ENCODE measurements around the gene INHBC.

DNA sequence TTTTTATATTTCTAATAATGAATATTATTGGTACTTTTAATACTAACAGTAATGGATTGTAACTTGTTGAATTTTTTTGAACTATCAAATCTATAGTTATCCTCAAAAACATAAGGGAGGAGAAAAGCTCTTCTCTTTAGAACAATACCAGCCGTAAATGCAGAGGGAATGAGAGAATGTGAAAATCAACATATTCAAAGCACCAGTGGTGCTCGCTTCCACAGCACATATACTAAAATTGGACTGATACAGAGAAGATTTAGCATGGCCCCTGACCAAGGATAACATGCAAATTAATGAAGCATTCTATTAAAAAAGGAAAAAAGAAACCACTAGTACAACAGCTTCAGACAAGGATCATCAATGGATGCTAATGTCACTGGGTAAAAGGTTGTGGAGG lies 19.5 kb upstream of the INHBC start:
- TF ChIP-seq, protein P1, sequence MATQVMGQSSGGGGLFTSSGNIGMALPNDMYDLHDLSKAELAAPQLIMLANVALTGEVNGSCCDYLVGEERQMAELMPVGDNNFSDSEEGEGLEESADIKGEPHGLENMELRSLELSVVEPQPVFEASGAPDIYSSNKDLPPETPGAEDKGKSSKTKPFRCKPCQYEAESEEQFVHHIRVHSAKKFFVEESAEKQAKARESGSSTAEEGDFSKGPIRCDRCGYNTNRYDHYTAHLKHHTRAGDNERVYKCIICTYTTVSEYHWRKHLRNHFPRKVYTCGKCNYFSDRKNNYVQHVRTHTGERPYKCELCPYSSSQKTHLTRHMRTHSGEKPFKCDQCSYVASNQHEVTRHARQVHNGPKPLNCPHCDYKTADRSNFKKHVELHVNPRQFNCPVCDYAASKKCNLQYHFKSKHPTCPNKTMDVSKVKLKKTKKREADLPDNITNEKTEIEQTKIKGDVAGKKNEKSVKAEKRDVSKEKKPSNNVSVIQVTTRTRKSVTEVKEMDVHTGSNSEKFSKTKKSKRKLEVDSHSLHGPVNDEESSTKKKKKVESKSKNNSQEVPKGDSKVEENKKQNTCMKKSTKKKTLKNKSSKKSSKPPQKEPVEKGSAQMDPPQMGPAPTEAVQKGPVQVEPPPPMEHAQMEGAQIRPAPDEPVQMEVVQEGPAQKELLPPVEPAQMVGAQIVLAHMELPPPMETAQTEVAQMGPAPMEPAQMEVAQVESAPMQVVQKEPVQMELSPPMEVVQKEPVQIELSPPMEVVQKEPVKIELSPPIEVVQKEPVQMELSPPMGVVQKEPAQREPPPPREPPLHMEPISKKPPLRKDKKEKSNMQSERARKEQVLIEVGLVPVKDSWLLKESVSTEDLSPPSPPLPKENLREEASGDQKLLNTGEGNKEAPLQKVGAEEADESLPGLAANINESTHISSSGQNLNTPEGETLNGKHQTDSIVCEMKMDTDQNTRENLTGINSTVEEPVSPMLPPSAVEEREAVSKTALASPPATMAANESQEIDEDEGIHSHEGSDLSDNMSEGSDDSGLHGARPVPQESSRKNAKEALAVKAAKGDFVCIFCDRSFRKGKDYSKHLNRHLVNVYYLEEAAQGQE (IDR thresholded peaks at IDR 0.05; ENCODE audit: low read depth) = no peak
- TF ChIP-seq SRF (IDR thresholded peaks at IDR 0.05; ENCODE audit: low read depth) = no peak
- no peak for TF ChIP-seq POLR2A (IDR thresholded peaks at IDR 0.05; ENCODE audit: borderline replicate concordance, extremely low read depth, insufficient read depth, insufficient read length)
- no peak for TF ChIP-seq ZNF274 (IDR thresholded peaks at IDR 0.05; ENCODE audit: low read depth, low read length)
- TF ChIP-seq, protein P2, sequence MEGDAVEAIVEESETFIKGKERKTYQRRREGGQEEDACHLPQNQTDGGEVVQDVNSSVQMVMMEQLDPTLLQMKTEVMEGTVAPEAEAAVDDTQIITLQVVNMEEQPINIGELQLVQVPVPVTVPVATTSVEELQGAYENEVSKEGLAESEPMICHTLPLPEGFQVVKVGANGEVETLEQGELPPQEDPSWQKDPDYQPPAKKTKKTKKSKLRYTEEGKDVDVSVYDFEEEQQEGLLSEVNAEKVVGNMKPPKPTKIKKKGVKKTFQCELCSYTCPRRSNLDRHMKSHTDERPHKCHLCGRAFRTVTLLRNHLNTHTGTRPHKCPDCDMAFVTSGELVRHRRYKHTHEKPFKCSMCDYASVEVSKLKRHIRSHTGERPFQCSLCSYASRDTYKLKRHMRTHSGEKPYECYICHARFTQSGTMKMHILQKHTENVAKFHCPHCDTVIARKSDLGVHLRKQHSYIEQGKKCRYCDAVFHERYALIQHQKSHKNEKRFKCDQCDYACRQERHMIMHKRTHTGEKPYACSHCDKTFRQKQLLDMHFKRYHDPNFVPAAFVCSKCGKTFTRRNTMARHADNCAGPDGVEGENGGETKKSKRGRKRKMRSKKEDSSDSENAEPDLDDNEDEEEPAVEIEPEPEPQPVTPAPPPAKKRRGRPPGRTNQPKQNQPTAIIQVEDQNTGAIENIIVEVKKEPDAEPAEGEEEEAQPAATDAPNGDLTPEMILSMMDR (IDR thresholded peaks at IDR 0.05 in 2 of 3, conservative IDR thresholded peaks at IDR 0.05 in 1 of 3; ENCODE audit: borderline replicate concordance in 1 of 3, insufficient read depth in 1 of 3, low read depth in 2 of 3, low read length in 2 of 3) = no peak
- no peak for TF ChIP-seq EZH2 (IDR thresholded peaks at IDR 0.05)
- no peak for TF ChIP-seq JUND (IDR thresholded peaks at IDR 0.05)
- TF ChIP-seq, protein P3, sequence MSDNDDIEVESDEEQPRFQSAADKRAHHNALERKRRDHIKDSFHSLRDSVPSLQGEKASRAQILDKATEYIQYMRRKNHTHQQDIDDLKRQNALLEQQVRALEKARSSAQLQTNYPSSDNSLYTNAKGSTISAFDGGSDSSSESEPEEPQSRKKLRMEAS (IDR thresholded peaks at IDR 0.05) = no peak
- no peak for TF ChIP-seq YY1 (IDR thresholded peaks at IDR 0.05; ENCODE audit: extremely low read depth, insufficient replicate concordance, low read depth, low read length)
